HEK293 (cell line): ENCODE measurements around the gene BOLL.

Experiments
- SP2 ChIP-seq: fragments of 450-650 bp; formaldehyde crosslinking; IDR thresholded peaks from 2 replicates; pipeline ENCODE4 v1.5.1; 2016; ENCODE audit warnings: missing biosample characterization, missing genetic modification characterization
- ZNF121 ChIP-seq: fragments of 450-650 bp; formaldehyde crosslinking; IDR thresholded peaks from 2 replicates; pipeline ENCODE4 v1.5.1; 2016; ENCODE audit warnings: missing biosample characterization, missing genetic modification characterization
- ZNF48 ChIP-seq: fragments of 450-650 bp; formaldehyde crosslinking; IDR thresholded peaks from 2 replicates; pipeline ENCODE4 v1.5.1; 2016; ENCODE audit warnings: missing biosample characterization, missing genetic modification characterization
- TF ChIP-seq, protein P1 (sequence below): fragments of 450-650 bp; formaldehyde crosslinking; IDR thresholded peaks from 2 replicates; pipeline ENCODE4 v1.5.1; 2016; ENCODE audit warnings: missing biosample characterization, missing genetic modification characterization
- TF ChIP-seq, protein P2 (sequence below): fragments of 450-650 bp; formaldehyde crosslinking; IDR thresholded peaks from 2 replicates; pipeline ENCODE4 v1.5.1; 2016; ENCODE audit warnings: missing biosample characterization, missing genetic modification characterization

- TF ChIP-seq, protein P1, sequence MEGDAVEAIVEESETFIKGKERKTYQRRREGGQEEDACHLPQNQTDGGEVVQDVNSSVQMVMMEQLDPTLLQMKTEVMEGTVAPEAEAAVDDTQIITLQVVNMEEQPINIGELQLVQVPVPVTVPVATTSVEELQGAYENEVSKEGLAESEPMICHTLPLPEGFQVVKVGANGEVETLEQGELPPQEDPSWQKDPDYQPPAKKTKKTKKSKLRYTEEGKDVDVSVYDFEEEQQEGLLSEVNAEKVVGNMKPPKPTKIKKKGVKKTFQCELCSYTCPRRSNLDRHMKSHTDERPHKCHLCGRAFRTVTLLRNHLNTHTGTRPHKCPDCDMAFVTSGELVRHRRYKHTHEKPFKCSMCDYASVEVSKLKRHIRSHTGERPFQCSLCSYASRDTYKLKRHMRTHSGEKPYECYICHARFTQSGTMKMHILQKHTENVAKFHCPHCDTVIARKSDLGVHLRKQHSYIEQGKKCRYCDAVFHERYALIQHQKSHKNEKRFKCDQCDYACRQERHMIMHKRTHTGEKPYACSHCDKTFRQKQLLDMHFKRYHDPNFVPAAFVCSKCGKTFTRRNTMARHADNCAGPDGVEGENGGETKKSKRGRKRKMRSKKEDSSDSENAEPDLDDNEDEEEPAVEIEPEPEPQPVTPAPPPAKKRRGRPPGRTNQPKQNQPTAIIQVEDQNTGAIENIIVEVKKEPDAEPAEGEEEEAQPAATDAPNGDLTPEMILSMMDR (tag by site-specific recombination), result no peak
- TF ChIP-seq SP2 (tag by site-specific recombination), result no peak
- TF ChIP-seq, protein P2, sequence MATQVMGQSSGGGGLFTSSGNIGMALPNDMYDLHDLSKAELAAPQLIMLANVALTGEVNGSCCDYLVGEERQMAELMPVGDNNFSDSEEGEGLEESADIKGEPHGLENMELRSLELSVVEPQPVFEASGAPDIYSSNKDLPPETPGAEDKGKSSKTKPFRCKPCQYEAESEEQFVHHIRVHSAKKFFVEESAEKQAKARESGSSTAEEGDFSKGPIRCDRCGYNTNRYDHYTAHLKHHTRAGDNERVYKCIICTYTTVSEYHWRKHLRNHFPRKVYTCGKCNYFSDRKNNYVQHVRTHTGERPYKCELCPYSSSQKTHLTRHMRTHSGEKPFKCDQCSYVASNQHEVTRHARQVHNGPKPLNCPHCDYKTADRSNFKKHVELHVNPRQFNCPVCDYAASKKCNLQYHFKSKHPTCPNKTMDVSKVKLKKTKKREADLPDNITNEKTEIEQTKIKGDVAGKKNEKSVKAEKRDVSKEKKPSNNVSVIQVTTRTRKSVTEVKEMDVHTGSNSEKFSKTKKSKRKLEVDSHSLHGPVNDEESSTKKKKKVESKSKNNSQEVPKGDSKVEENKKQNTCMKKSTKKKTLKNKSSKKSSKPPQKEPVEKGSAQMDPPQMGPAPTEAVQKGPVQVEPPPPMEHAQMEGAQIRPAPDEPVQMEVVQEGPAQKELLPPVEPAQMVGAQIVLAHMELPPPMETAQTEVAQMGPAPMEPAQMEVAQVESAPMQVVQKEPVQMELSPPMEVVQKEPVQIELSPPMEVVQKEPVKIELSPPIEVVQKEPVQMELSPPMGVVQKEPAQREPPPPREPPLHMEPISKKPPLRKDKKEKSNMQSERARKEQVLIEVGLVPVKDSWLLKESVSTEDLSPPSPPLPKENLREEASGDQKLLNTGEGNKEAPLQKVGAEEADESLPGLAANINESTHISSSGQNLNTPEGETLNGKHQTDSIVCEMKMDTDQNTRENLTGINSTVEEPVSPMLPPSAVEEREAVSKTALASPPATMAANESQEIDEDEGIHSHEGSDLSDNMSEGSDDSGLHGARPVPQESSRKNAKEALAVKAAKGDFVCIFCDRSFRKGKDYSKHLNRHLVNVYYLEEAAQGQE, result no peak
- no peak for TF ChIP-seq ZNF121 (tag by site-specific recombination)
- no peak for TF ChIP-seq ZNF48
These were observed 7.2 kb downstream of the BOLL start for GRCh38 chr2:197777823-197778407.
